HL-60 (cell line): ENCODE data around the gene C19orf12.

ENCODE experiments used
- DNase-seq, 2 experiments: peaks; one replicate each; pipeline ENCODE4 v3.0.0-alpha.2; 2010 to 2020; ENCODE audit warnings: low read depth in 1 of 2, low spot score in 1 of 2
- H3K27ac ChIP-seq: fragments of 250-450 bp; sonication (Bioruptor Pico); replicated peaks from 2 replicates; pipeline ENCODE4 v1.5.1; 2020; ENCODE audit warnings: mild to moderate bottlenecking, moderate library complexity
- H3K27me3 ChIP-seq: fragments of 250-450 bp; sonication (Bioruptor Pico); 2 replicates; pipeline ENCODE4 v1.5.1; 2021; ENCODE audit warnings: mild to moderate bottlenecking, moderate library complexity; ENCODE audit not compliant: insufficient read depth, poor library complexity, severe bottlenecking
- H3K4me3 ChIP-seq: replicated peaks from 2 replicates; pipeline ENCODE4 v1.5.1; 2011; ENCODE audit warnings: mild to moderate bottlenecking, control low read depth, low read length; ENCODE audit not compliant: insufficient read depth
- CTCF ChIP-seq: IDR thresholded peaks from one replicate; pipeline ENCODE4 v1.5.1; 2011; ENCODE audit warnings: low read length, control low read depth, inconsistent platforms; ENCODE audit not compliant: insufficient read depth
- GABPA ChIP-seq: IDR thresholded peaks from 2 replicates; pipeline ENCODE4 v1.6.1; 2012; ENCODE audit warnings: low read depth
- POLR2AphosphoS5 ChIP-seq: IDR thresholded peaks from 2 replicates; pipeline ENCODE4 v1.6.1; 2012; ENCODE audit warnings: low read depth
- REST ChIP-seq: IDR thresholded peaks from 2 replicates; pipeline ENCODE4 v1.6.1; 2012; ENCODE audit warnings: low read depth; ENCODE audit not compliant: insufficient replicate concordance
- SPI1 ChIP-seq: IDR thresholded peaks from 2 replicates; pipeline ENCODE4 v1.6.1; 2012; ENCODE audit warnings: low read depth, mild to moderate bottlenecking, borderline replicate concordance

C19orf12 gene

GRCh38 chr19:29675650-29676186, 39.3 kb downstream of the C19orf12 start:
- TF ChIP-seq REST = no peak
- no peak for TF ChIP-seq CTCF
- TF ChIP-seq SPI1 = no peak
- TF ChIP-seq GABPA = no peak
- no peak for TF ChIP-seq POLR2AphosphoS5
- Histone ChIP-seq H3K27me3 (no peaks in the 10 kb centered on the region), H3K4me3 (no peak overlapping the region), H3K27ac (no peak overlapping the region)
- DNase-seq = no peak

GRCh38 chr19:29675120-29675649, 39.9 kb downstream of the C19orf12 start:
- no peak for DNase-seq
- Histone ChIP-seq H3K27ac (no peak overlapping the region), H3K4me3 (no peak overlapping the region), H3K27me3 (no peaks in the 10 kb centered on the region)
- peak; percentile 60 for TF ChIP-seq REST
- no peak for TF ChIP-seq CTCF
- TF ChIP-seq GABPA = no peak
- no peak for TF ChIP-seq SPI1
- TF ChIP-seq POLR2AphosphoS5 = no peak

- no peak overlapping the region for H3K4me3 ChIP-seq
- DNase-seq = no peak
- no peaks in the 10 kb centered on the region for H3K27me3 ChIP-seq
- H3K27ac ChIP-seq = no peak overlapping the region
- no peak for TF ChIP-seq CTCF
- no peak for TF ChIP-seq SPI1
- TF ChIP-seq GABPA = no peak
- TF ChIP-seq REST = no peak
- no peak for TF ChIP-seq POLR2AphosphoS5
Observed at GRCh38 chr19:29674374-29675119, 40.5 kb downstream of the C19orf12 start.
